CD4-positive, alpha-beta T cell treated with Interferon gamma for 1 hour (primary cell): Measurements from ENCODE around the gene GFPT1.

Experiments
- DNase-seq: peaks from one replicate; pipeline ENCODE4 v3.0.0-alpha.2; 2020

The GFPT1 gene

GRCh38 chr2:69285379-69285894 is 101.6 kb downstream of the GFPT1 start:
- DNase-seq = no peak

DNA sequence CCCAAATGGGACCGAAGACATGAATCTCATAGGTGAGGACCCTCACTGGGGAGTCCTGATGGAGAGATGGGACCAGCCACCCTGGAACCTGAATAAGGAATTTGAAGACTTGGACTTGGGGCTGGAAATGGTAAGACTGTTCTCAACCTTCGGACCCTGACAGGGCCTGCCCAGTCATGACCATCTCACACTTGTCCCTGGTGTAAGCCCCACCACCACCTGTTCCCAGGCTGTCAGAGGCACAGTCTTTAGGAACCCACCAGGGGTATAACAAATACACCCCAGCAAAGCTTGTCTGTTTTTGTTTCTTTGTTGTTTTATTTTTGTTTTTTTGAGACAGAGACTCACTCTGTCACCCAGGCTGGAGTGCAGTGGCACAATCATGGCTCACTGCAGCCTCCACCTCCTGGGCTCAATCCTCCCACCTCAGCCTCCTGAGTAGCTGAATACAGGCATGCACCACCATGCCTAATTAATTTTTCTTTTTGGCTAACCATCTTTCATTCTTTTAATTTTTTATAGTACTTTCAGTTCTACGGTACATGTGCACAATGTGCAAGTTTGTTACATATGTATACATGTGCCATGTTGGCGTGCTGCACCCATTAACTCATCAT is 106.1 kb downstream of the GFPT1 start:
- DNase-seq = no peak

DNA sequence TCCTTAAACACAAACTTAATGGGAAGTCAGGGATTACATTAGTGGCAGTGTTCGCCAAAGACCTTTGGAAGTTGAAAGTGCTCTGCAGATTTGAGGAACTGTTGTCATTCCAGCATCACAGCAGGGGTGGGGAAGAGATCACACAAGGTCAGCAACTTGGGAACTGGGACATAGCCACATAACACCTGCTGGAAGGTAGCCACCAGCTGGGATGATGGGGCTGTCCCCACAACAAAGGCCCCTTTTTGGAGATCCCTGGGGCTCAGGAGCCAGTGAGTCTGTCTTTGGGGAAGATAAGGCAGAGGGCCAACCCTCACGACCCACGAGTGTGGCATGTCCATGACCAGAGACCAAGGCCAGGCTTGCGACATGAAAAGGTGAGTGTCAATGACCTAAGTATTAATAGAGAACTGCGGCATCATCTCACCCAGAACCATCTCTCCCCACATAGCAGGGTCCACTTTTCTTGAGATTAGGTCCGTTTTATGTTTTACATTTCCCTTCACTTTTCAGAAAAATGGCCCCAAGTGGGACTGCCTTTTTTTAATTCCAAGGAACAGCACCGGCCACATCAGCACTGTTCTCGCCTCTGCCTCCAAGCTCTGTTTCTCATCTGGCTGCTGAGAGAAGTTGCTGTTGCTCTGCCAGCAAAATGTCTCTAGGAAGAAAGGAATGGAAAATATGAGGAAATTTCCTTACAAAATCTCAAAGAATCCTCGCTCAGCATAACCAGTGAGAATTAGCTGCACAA is 106.9 kb downstream of the GFPT1 start:
- DNase-seq = no peak

DNA sequence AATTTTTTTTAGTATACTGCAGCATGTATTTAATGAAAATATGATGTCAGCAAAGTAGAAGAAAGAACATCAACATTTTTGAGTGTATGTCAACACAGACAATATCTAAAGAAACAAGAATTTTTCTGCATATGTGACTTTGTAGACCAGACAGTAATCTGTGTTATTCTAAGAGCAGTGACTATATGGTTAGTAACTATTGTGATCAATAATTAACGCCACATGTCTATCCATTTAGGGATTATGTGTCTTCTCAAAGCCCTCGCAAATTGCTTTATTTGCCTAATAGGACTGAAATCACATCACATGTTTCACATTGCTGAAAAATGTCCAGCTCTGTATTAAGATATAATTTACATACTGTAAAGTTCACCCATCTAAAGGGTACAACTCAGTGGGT is 107.8 kb downstream of the GFPT1 start:
- no peak for DNase-seq

GRCh38 chr2:69278366-69278765 is 108.7 kb downstream of the GFPT1 start:
- no peak for DNase-seq

DNA sequence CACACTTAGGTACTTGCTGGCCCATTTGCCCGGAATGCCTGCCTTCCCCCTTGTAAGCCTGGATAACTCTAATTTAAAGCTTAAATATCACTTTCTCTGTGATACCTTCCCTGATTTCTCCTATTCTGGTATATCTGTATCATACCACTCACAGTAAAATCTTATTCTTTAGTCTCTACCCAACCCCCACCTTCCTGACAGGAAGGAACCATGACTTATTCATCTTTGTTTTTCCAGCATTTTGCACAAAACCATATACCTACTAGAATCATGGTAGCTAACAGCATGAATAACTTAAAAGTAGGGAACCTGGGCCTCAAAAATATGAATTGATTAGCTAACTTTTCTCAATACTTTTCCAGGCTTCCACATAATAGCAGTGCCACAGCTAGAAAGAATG is 111.5 kb downstream of the GFPT1 start:
- no peak for DNase-seq

DNA sequence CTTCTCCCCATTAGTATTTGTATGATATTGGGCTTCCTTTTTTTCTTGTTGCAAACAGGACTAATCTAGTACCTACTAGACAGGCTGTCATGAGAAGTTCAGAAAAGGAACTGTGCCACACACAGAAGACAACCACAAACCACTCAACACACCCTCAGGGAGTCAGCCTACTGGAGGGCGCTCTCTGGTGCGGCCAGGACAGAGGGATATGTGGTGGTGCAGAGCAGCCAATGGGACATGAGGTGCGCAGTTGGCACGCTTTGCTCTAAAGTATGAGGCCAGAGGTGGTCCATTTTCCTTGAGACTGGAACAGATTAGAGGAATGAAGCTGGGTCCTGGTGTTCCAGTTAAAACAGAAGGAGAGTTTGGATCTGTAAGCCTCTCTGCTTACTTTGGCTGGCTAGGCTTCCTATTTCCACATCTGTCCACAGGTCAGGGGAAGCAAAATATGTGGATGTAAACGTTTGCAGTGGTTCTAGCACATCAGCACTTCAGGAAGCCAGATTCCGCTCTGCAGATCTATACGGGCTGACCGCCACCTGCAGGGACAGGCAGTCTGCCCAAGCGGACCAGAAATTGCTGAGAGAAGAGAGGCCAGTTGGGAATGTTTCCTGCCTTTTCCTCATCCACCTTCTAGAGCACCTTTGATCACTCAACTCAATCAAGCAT is 114.1 kb downstream of the GFPT1 start:
- DNase-seq = no peak

- no peak for DNase-seq
Measured at GRCh38 chr2:69271831-69272257, 115.2 kb downstream of the GFPT1 start.
